GM12872 (cell line): ENCODE results near the gene DNAAF5.

Experiments
- CTCF ChIP-seq: IDR thresholded peaks from 3 replicates; pipeline ENCODE4 v1.5.1; 2011; ENCODE audit warnings: low read depth, mild to moderate bottlenecking, low read length, moderate library complexity; ENCODE audit not compliant: insufficient read depth

Gene DNAAF5

GRCh38 chr7:684416-684815 lies 42.1 kb upstream of the DNAAF5 start:
- no peak for TF ChIP-seq CTCF

- no peak for TF ChIP-seq CTCF
Observed at GRCh38 chr7:685540-685939, 41.0 kb upstream of the DNAAF5 start.

GRCh38 chr7:690478-691360 lies 35.8 kb upstream of the DNAAF5 start:
- no peak for TF ChIP-seq CTCF

GRCh38 chr7:691361-692045 lies 35.0 kb upstream of the DNAAF5 start:
- TF ChIP-seq CTCF = no peak

- no peak for TF ChIP-seq CTCF
Observed at GRCh38 chr7:693280-693679, 33.2 kb upstream of the DNAAF5 start.

- no peak for TF ChIP-seq CTCF
Observed at GRCh38 chr7:696426-696811, 30.1 kb upstream of the DNAAF5 start.

GRCh38 chr7:696812-697551 lies 29.5 kb upstream of the DNAAF5 start:
- TF ChIP-seq CTCF = no peak
